HG02943 (cell line): ENCODE data around the gene PSMA2.
"Not testable (repeated sequence)": the region's sequence is repeated elsewhere in the genome, so short reads cannot be mapped to it uniquely, and the experiment has no call there.

Experiments
- ATAC-seq: cut with Tn5 transposase; IDR thresholded peaks from one replicate; pipeline ENCODE4 v1.9.1; 2021; ENCODE audit warnings: mild to moderate bottlenecking, low read depth, moderate library complexity; ENCODE audit not compliant: unreplicated experiment

The PSMA2 gene

DNA sequence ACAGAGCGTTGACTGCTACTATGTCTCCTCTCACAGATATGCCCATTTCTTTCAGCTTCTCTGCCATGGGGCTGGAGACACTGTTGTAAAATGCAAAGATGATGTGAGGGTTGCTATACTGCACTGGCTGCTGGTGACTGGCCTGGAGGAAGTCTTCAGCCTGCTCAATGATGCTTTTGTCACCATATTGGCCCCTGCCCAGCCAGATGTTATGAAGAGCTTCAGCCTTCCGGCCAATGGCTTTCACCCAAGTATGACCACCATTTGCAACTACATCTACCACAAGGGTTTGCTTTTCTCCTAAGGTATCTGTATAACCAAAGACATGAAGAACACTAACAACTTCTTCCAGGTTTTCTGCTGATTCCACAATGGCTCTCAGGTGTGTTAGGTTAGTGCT is 21.7 kb downstream of the PSMA2 start:
- ATAC-seq = no peak

DNA sequence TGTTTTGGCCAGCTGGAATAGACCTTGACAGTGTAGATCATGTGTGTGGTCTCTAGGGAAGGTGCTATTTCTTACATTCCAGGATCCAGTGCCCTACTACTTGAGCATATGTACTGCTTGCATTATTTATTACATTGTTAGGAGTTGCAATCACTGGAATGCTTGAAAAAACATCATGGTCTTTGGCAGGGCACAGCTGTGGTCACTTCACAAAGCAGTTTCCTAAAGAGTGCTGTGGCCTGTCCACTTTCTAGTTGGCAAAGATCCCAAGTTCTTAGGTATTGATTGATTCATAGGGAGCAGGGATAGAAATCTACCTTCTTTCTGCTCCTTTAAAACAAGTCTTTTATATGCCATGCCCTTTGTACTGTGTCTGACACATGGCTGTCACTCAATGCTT is 24.7 kb downstream of the PSMA2 start:
- ATAC-seq = no peak

DNA sequence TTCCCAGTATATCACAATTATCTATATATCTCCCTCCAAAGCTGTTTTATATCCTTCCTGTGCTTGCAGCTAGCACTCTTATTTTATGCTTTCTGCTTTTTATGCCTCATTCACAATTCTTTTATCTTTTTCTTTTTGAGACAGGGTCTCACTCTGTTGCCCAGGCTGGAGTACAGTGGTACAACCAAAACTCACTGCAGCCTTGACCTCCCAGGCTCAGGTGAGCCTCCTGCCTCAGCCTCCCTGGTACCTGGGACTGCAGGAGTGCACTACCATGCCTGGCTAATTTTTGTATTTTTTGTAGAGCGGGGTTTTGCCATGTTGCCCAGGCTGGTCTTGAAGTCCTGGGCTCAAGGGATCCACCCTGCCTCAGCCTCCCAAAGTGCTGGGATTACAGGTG is 25.8 kb downstream of the PSMA2 start:
- ATAC-seq = no peak

DNA sequence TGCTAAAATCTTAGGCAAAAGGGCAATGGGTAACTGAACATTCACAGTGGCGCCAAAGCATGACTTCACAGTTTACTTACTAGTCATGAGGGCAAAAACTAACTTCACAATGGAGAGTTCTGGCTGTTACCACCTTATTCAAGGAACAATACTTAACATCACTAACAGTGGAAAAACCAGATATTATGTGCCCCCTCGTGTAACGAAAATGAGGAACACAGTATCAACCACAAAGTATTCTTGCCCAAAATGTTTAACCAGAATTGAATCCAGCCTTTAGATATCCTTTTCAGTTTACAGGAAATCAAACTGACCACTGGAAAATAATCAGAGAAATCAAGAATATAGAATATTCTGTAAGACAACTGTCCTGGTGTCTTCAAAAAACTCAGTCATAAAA is 29.6 kb downstream of the PSMA2 start:
- ATAC-seq = no peak

DNA sequence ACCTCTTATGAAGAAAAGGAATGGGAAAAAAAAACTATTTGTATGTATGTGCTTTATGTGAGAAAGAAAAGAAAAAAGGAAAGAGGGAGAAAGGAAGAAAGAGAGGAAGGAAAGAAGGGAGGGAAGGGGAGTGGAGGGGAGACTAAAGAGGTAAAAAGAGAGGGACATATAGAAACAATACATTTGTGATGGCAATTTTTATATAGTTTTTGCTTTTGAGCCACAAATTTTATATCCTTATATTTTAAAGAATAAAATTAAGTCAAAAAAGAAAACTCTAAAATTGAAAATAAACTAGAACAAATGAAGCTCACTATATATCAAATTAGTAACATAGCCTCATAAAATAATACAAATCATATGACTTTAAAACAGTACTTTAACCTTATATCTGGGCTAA is 31.1 kb downstream of the PSMA2 start:
- no peak for ATAC-seq

DNA sequence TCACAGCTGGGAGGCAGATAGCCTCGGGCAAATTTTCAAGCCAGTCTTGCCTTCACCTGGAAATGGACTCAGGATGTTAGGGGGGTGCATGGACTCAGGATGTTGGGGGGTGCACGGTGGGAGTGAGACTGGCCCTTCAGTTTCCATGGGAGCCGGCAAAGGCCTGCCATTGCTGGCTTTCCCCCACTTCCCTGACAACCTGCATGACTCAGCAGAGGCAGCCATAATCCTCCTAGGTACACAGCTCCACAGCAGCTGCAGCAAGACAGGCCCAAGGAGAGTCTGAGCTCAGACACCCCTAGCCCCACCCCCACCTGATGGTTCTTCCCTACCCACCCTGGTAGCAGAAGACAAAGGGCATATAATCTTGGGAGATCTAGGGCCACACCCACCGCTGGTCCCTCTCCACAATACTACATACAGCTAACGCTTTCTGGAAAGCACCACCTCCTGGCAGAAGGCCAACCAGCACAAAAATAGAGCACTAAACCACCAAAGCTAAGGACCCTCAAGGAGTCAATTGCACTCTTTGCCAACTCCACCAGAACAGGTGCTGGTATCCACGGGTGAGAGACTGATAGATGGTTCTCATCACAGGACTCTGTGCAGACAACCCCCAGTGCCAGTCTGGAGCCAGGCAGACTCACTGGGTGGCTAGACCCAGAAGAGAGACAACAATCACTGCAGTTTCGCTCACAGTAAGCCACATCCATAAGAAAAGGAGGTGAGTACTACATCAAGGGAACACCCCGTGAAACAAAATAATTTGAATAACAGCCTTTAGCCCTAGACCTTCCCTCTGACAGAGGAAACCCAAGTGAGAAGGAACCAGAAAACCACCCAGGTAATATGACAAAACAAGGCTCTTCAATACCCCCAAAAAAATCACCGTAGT is 38.4 kb downstream of the PSMA2 start:
- no peak for ATAC-seq

DNA sequence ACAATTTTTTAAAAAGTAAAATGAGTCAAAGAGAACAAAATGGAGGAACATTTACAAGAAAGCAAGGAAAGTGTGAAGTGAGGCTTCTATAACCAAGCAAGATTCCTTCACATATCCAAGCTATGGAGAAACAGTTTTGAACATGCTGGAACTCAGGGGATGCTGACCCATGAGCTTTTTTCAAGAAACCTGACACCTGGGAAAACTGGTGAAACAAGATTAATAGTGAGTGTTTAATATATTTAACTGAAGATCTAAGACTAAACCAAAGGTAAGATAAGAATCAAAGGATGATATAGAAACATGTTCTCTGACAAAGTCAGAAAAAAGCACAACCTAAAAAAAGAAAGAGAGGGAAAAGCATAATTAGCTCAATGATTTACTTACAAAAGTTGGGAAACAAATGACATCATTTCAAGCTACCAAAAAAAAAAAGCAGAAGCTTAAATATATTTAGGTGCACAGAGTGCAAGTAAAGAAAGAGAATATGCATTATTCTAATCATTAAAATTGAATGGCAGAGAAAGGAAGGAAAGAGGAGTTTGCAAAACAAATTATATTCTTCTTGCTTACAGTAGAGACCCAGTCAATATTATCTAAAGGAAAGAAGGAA is 45.0 kb downstream of the PSMA2 start:
- no peak for ATAC-seq

DNA sequence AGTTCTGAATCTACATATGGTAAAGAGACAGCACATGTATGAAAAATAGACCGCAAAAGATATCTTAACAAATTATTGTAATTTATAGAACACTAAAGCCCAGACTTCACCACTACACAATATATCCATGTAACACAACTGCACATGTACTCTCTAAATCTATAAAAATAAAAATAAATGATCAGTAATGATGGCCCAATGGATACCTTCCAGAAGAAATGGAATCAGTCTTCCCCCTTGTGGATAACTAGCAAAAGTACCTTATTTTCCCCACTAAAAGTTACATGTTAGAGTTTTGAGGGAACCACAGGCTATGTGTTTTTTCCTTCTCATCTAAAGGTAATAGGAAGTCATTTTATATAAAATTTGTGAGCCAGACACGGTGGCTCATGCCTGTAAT is 45.8 kb downstream of the PSMA2 start:
- ATAC-seq = no peak

DNA sequence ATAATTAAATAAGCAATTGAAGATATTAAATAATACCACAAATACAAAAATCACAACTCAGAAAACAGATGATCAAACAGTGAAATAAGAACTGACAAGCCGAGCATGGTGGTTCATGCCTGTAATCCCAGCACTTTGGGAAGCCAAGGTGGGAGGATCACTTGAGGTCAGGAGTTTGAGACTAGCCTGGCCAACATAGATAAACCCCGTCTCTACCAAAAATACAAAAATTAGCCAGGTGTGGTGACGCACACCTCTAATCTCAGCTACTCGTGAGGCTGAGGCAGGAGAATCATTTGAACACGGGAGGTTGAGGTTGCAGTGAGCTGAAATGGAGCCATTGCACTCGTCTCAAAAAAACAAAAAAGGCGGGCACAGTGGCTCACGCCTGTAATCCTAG is 46.8 kb downstream of the PSMA2 start:
- not testable (repeated sequence) for ATAC-seq

DNA sequence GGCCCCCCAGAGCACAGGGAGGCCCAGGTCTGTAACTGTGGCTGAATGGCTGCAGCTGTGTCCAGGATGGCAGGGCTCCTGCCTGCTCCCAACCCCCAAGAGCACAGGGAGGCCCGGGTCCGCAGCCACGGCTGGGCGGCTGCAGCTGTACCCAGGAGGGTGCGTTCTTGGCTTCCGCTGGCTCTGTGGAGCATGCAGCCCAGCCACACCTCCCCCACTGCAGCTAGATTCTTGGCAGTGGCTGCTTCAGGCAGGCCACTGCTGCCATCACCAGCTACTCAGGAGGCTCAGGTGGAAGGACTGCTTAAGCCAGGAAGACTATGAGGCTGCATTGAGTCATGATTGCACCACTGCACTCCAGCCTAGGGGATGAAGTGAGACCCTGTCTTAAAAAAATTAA is 48.0 kb downstream of the PSMA2 start:
- ATAC-seq = peak; percentile 46

DNA sequence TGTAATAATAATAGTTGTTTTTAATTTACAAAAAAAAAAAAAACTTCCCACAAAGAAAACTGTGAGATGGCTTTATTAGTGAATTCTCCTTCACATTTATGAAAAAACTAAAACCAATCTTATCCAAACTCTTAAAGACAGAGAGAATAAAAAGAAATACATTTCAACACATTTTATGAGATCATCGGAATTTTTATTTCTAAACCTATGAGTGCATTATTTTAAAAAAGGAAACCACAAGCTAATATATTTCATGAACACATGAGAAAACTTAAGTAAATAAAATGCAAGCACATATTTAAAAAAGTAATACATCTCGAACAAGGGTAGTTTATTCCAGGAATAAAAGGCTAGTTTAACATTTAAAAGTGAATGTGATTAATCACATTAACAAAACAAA is 51.6 kb downstream of the PSMA2 start:
- ATAC-seq = no peak

DNA sequence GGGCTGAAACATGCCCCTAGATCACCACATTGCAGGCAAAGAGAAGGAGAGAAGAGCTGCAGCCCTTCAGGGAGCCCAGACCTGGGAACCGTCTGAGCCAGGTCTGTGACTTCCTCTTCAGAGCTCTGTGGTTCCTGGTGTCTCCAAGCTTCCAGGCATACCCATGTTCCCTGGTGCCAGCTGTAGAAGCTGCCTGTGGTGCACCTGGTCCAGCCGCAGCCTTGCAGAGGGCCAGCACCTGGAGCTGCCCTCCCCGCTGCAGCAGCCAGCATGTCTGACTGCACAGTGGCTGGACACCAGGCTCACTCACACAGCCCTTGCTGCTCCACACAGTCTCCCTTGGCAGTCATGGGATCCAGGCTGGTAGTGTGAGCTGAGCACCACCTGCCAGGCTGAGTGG is 53.7 kb downstream of the PSMA2 start:
- no peak for ATAC-seq

DNA sequence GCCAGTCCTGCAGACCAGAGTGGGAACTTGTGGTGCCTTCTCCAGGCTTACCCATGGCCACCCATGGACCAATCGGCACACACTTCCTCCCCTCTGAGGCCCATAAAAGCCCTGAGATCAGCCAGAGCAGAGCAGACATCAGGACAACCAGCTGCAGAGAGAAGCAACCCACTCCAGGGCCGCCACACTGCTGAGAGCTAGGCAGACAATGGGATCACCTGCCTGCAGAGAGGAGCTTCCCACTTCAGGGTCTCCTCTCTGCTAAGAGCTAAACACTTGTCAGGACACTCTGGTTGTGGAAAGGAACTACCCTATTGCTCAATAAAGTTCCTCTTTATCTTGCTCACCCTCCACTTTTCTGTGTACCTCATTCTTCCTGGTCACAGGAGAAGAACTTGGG is 54.1 kb downstream of the PSMA2 start:
- ATAC-seq = no peak

DNA sequence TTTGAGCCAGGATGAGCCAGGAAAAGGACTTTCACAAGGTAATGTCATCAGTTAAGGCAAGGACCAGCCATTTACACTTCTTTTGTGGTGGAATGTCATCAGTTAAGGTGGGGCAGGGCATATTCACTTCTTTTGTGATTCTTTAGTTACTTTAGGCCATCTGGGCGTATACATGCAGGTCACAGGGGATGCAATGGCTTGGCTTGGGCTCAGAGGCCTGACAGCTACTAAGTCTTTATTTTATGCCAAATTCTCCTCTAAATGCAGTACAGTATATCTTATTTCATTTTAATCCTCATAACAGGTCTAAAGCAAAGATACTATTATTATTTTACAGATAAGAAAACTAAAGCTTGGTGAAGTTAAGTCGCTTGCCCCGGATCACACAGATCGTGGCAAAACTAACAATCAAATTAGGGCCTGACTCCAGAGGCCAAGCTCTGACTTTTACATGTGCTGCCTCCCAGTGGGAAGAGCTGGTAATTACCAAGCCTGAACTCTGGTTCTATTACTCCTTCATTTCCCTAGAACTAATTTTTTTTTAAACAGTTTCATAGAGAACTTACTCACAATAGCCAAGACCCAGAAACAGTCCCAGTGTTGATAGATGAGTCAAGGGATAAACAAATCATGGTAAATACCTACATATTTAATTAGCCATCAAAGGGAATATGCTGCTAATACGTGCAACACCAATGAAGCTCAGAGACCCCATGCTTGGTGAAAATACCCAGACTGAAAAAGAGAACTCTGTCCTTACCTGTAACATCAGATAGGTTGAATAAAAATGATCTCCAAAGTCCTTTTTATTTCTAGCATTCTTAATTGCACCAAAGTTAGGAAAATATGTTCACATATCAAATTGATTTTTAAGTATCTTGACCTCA is 55.5 kb downstream of the PSMA2 start:
- no peak for ATAC-seq

DNA sequence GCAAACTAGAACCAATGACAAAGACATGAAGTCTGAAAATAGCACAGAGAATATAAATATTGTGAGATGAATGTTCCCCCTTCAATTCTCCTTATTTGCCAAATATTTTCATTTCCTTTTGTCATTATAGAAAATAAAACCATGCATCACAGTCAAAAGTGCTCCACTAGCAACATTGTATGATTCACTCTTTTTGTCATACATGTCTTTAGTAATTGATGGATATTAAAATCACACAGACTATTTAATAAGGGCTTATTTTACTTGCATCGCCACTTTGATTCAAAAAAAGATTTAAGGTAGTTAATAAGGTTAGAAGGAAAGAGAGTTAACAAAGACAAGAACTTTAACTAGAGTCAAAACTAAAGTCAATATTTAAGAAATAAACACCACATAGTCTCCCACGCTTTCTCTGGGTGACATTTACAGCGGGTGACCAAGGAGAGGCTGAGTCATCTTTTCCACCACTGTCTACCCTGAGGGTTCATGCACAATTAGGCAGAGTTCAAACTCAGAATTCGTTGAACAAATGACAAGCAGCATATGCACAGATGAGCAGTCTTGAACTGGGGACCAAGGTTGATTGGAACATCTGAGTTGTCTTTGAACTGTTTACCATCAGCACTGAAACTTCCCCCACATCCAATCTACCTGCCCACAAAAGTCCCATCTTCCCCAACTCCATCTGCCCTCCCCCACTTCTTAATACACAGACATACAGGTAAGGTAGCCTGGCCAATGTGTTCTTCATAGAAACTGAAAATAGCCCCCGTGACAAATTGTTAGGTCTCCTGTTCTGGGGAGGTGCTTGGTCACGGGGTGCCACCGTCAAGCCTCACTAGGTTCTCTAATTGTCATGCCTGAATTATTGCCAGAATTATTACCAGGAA is 62.6 kb downstream of the PSMA2 start:
- ATAC-seq = peak; percentile 89

DNA sequence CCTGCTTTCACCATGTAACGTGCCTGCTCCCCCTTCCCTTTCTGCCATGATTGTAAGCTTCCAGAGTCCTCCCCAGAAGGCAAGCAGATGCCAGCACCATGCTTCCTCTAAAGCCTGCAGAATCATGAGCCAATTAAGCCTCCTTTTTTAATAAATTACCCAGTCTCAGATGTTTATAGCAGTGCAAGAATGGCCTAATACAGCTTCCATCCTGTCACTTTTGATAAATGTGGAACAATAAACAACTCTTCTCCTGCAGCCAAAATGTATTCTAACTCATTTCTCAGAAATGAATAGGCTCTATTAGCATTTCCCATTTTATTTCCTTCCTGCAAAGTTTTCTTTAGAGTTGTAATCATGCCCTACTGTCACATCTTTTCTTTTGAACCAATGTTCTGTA is 63.5 kb downstream of the PSMA2 start:
- no peak for ATAC-seq
